ENCODE results near the gene CTDSPL2. TPM values are rescaled to one million over a fixed set of nuclear protein-coding genes. Genes with fewer than 3 reads are reported as not detected.

Gene CTDSPL2
- total RNA-seq, 4 donors from 2014 or later: 47.4 to 72.4 (median 54.3) TPM

DNA sequence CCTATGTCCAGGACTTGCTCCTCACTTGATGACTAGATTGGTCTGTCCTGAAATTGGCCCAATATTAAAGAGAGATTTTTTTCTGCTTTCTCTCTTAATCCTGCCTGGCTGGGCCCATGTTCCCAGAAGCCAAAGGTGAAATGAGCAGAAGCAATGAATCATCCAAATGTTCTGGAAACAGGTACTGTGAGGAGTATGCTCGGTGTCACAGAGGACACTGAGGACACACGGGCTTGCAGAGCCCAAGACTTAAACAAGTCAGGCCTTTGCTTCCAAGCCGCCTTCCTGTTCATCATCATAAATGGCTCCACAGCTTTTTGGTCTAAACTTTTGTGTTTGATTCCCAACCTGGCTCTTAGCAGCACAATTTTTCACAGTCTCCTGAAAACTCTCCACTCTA lies 140.9 kb downstream of the CTDSPL2 start:
- TF ChIP-seq, protein P1, sequence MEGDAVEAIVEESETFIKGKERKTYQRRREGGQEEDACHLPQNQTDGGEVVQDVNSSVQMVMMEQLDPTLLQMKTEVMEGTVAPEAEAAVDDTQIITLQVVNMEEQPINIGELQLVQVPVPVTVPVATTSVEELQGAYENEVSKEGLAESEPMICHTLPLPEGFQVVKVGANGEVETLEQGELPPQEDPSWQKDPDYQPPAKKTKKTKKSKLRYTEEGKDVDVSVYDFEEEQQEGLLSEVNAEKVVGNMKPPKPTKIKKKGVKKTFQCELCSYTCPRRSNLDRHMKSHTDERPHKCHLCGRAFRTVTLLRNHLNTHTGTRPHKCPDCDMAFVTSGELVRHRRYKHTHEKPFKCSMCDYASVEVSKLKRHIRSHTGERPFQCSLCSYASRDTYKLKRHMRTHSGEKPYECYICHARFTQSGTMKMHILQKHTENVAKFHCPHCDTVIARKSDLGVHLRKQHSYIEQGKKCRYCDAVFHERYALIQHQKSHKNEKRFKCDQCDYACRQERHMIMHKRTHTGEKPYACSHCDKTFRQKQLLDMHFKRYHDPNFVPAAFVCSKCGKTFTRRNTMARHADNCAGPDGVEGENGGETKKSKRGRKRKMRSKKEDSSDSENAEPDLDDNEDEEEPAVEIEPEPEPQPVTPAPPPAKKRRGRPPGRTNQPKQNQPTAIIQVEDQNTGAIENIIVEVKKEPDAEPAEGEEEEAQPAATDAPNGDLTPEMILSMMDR (IDR thresholded peaks at IDR 0.05; ENCODE audit: low read depth): no peak

DNA sequence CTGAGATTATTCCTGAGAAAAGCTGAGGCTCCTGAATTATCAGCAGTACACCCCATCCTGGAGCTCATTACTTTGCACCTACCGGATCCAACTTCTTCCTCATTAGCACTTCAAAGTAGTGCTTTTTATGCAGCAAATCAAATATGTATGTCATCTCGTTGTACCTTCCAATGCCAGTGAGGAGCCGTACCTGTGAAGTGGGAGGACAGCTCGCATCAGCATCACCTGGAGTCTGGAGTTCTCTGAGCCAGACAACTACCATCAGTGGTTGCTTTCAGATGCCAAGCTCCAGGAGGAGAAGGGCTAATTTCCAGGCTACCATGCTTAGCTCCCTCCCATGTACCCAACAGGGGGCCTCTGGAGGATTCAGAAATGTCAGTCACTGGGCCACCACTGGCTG lies 141.9 kb downstream of the CTDSPL2 start:
- TF ChIP-seq, protein P1 (IDR thresholded peaks at IDR 0.05; ENCODE audit: low read depth): no peak

DNA sequence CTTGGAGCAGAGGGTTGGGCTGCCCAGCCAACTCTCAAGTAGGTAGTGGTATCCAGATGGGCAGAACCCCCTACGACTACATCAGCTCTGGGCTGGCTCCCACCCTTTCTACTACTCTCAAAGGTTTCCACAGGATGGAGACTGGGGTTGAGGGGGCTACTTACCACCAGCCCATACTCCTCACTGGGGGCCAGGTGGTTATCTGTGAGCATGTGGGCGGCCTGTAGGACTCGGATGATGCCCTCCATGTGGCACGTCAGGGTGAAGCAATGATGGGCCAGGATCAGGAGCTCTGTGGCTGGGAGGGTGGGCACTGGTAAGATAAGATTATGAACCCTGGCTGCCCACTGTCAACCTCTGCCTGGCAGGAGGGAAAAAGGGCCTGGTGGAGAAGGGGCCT lies 142.9 kb downstream of the CTDSPL2 start:
- TF ChIP-seq, protein P1 (IDR thresholded peaks at IDR 0.05; ENCODE audit: low read depth): no peak

DNA sequence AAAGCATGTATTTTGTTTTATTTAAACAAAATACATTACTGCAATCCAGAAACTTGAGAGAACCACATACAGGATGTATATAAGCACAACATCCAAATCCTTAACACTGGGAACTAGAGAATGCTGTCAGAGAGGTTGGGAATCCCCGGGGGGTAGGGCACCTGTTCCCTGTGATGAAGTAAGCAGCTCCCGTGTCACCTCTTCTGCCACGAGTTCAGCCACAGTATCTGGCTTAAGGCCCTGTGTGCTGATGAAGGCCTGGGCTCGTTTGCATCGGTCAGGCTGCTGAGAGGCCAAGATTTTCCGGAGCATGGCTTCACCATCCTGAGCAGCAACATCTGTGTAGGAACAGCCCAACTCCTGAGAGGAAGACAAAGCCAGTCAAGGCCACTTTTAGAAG lies 146.0 kb downstream of the CTDSPL2 start:
- TF ChIP-seq, protein P1 (IDR thresholded peaks at IDR 0.05; ENCODE audit: low read depth): no peak

DNA sequence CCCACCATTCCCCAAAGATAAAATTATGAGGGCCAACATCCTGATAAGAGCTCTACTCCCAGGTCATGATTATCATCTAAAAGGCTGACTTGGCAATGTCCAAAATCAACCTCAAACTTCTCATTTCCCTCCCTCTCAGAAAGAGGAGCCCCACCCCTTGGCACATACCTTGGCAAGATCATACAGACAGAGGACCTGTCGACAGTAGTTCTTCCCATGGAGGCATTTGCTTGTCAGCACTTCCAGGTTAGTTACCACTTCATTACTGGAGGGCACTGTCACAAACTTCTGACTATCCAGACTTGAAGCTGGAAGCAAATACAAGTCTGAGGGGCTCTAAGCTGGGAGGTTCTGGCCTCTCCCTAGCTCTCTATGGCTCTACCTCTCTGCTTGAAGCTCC lies 147.3 kb downstream of the CTDSPL2 start:
- TF ChIP-seq, protein P1 (IDR thresholded peaks at IDR 0.05; ENCODE audit: low read depth): no peak

Other genes starting within 250 kb of the CTDSPL2 start
- under 1 TPM in 1 of 4 donors, not detected in 3; 0.34 TPM for gene FRMD5, start 232.4 kb upstream of the CTDSPL2 start, total RNA-seq
- gene GOLM2, start 138.9 kb upstream of the CTDSPL2 start, total RNA-seq: 10 to 100 TPM; 62.0 to 93.6 (median 76.8) TPM
- 100 to 1,000 TPM in 1 of 4 donors, 10 to 100 TPM in 3; 49.3 to 115 (median 54.5) TPM for gene EIF3J, start 109.5 kb downstream of the CTDSPL2 start, total RNA-seq
- 100 to 1,000 TPM in 3 of 4 donors, 10 to 100 TPM in 1; 85.9 to 108 (median 103) TPM for gene SPG11, start 236.0 kb downstream of the CTDSPL2 start, total RNA-seq